IMR-90 (cell line): ENCODE results near the gene ZBTB46. TPM values are rescaled to one million over a fixed set of nuclear protein-coding genes. Genes with fewer than 3 reads are reported as not detected.
"Not testable (repeated sequence)": the region's sequence is repeated elsewhere in the genome, so short reads cannot be mapped to it uniquely, and the experiment has no call there.

Experiments used
- ATAC-seq: fragments of 200-7000 bp; cut with Tn5 transposase; 2 replicates; pipeline ENCODE4 v1.9.1; 2020; ENCODE audit warnings: low read depth, mild to moderate bottlenecking, moderate library complexity
- BruUV-seq: library from RNA; stranded (reverse); fragments of 400-500 nt; replicated peaks from 2 replicates; lab custom pipeline; 2021; lab: Mats Ljungman, UMichigan
- CTCF ChIA-PET: fragments of 300-600 bp; formaldehyde crosslinking; extraction: SDS; loops from one replicate; lab custom pipeline; 2021; ENCODE audit warnings: antibody characterized with exemption; lab: Yijun Ruan, JAX
- POLR2A ChIA-PET: fragments of 300-600 bp; sonication (Branson Sonifier 250); formaldehyde crosslinking; loops from one replicate; lab custom pipeline; 2022; ENCODE audit warnings: antibody characterized with exemption; ENCODE audit not compliant: unreplicated experiment; lab: Charles Lee
- DNase-seq: peaks from one replicate; pipeline ENCODE4 v3.0.0; 2013
- H2AFZ ChIP-seq: replicated peaks from 2 replicates; pipeline ENCODE3; 2013; ENCODE audit warnings: low read length, mild to moderate bottlenecking; ENCODE audit not compliant: poor library complexity
- H2AK5ac ChIP-seq: 2 replicates; pipeline ENCODE4 v1.6.1; 2013; ENCODE audit warnings: low read depth, low read length, inconsistent platforms
- H2AK9ac ChIP-seq: replicated peaks from 2 replicates; pipeline ENCODE3; 2013; ENCODE audit warnings: mild to moderate bottlenecking, low read depth, low read length, moderate library complexity; ENCODE audit not compliant: poor library complexity
- H2BK120ac ChIP-seq: 2 replicates; pipeline ENCODE4 v1.6.1; 2013; ENCODE audit warnings: low read depth, low read length, inconsistent platforms
- H2BK15ac ChIP-seq: 3 replicates; pipeline ENCODE4 v1.6.1; 2013; ENCODE audit warnings: low read depth, low read length, inconsistent platforms
- H2BK20ac ChIP-seq: 2 replicates; pipeline ENCODE4 v1.6.1; 2013; ENCODE audit warnings: low read depth, mild to moderate bottlenecking, inconsistent platforms, low read length, moderate library complexity
- H2BK5ac ChIP-seq: 2 replicates; pipeline ENCODE4 v1.6.1; 2013; ENCODE audit warnings: mild to moderate bottlenecking, low read depth, low read length, inconsistent platforms; ENCODE audit not compliant: poor library complexity, severe bottlenecking
- H3K14ac ChIP-seq: replicated peaks from 2 replicates; pipeline ENCODE4 v1.6.1; 2013; ENCODE audit warnings: low read depth, low read length, inconsistent platforms
- H3K18ac ChIP-seq: 2 replicates; pipeline ENCODE4 v1.6.1; 2013; ENCODE audit warnings: low read depth, low read length, control low read depth
- H3K23ac ChIP-seq: 2 replicates; pipeline ENCODE4 v1.6.1; 2013; ENCODE audit warnings: low read depth, low read length, inconsistent platforms
- H3K27ac ChIP-seq: 2 replicates; pipeline ENCODE4 v1.5.1; 2013; ENCODE audit warnings: mild to moderate bottlenecking, control low read depth, low read length; ENCODE audit not compliant: insufficient read depth
- H3K27me3 ChIP-seq: 2 replicates; pipeline ENCODE4 v1.6.1; 2013; ENCODE audit warnings: low read length; ENCODE audit not compliant: control insufficient read depth, insufficient read depth
- H3K36me3 ChIP-seq: 2 replicates; pipeline ENCODE4 v1.6.1; 2013; ENCODE audit warnings: low read length, mixed read lengths; ENCODE audit not compliant: control insufficient read depth, insufficient read depth
- H3K4ac ChIP-seq: 2 replicates; pipeline ENCODE4 v1.6.1; 2013; ENCODE audit warnings: low read depth, low read length, inconsistent platforms
- H3K4me1 ChIP-seq: 2 replicates; pipeline ENCODE4 v1.6.1; 2013; ENCODE audit warnings: low read length, mixed read lengths; ENCODE audit not compliant: control insufficient read depth, insufficient read depth
- H3K4me2 ChIP-seq: 2 replicates; pipeline ENCODE4 v1.6.1; 2013; ENCODE audit warnings: low read depth, mild to moderate bottlenecking, control low read depth, low read length, moderate library complexity
- H3K4me3 ChIP-seq: 2 replicates; pipeline ENCODE4 v1.5.1; 2013; ENCODE audit warnings: low read depth, mild to moderate bottlenecking, control low read depth, low read length, moderate library complexity; ENCODE audit not compliant: insufficient read depth
- H3K56ac ChIP-seq: 2 replicates; pipeline ENCODE4 v1.6.1; 2013; ENCODE audit warnings: low read length, inconsistent platforms; ENCODE audit not compliant: insufficient read depth; ENCODE audit errors: extremely low read depth
- H3K79me1 ChIP-seq, 2 experiments: 2 replicates each; pipeline ENCODE4 v1.6.1; 2013; ENCODE audit warnings: low read length in 2 of 2, inconsistent platforms in 1 of 2, low read depth in 1 of 2
- H3K9ac ChIP-seq: 2 replicates; pipeline ENCODE4 v1.6.1; 2013; ENCODE audit warnings: low read depth, low read length, control low read depth
- H3K9me1 ChIP-seq: 2 replicates; pipeline ENCODE4 v1.6.1; 2013; ENCODE audit warnings: low read length, inconsistent platforms; ENCODE audit not compliant: insufficient read depth
- H3K9me3 ChIP-seq: 2 replicates; pipeline ENCODE4 v1.6.1; 2013; ENCODE audit warnings: low read length; ENCODE audit not compliant: control insufficient read depth, insufficient read depth
- H4K20me1 ChIP-seq: 2 replicates; pipeline ENCODE4 v1.6.1; 2013; ENCODE audit warnings: low read length, inconsistent platforms; ENCODE audit not compliant: insufficient read depth
- H4K5ac ChIP-seq: 2 replicates; pipeline ENCODE4 v1.6.1; 2013; ENCODE audit warnings: mild to moderate bottlenecking, low read depth, low read length, control low read depth
- H4K8ac ChIP-seq, 2 experiments: 2 replicates each; pipeline ENCODE4 v1.6.1; 2013; ENCODE audit warnings: low read depth in 2 of 2, low read length in 2 of 2, control low read depth in 1 of 2, inconsistent platforms in 1 of 2
- H4K91ac ChIP-seq: 2 replicates; pipeline ENCODE4 v1.6.1; 2013; ENCODE audit warnings: low read depth, low read length, inconsistent platforms; ENCODE audit not compliant: insufficient read depth
- CEBPB ChIP-seq: IDR thresholded peaks from 2 replicates; pipeline ENCODE4 v1.6.1; 2012; ENCODE audit warnings: low read depth, low read length, improper control_type of control experiment
- CHD1 ChIP-seq: IDR thresholded peaks from 2 replicates; pipeline ENCODE4 v1.6.1; 2012; ENCODE audit warnings: low read depth, low read length, improper control_type of control experiment
- MAZ ChIP-seq: IDR thresholded peaks from 2 replicates; pipeline ENCODE4 v1.6.1; 2012; ENCODE audit warnings: low read depth, mild to moderate bottlenecking, low read length, improper control_type of control experiment, moderate library complexity, borderline replicate concordance
- RCOR1 ChIP-seq: IDR thresholded peaks from 2 replicates; pipeline ENCODE4 v1.6.1; 2012; ENCODE audit warnings: mild to moderate bottlenecking, low read length, improper control_type of control experiment; ENCODE audit not compliant: insufficient replicate concordance
- RFX5 ChIP-seq: IDR thresholded peaks from 2 replicates; pipeline ENCODE4 v1.8.0; 2012; ENCODE audit warnings: low read depth, mild to moderate bottlenecking, low read length, moderate library complexity
- WGBS, 2 experiments: methylation state at CpG; one replicate each; pipeline versions ENCODE4 v1.1.5 to v1.1.7; 2013; ENCODE audit warnings: missing lambda C conversion rate in 2 of 2; ENCODE audit not compliant: insufficient read length in 1 of 2; ENCODE audit errors: extremely low coverage in 2 of 2; 5-methylcytosine and 5-hydroxymethylcytosine counted together
- dilution Hi-C: fragments of 300-500 bp; cut with HindIII; formaldehyde crosslinking; loops from one replicate; pipeline ENCODE4 v1.14.3; 2018; ENCODE audit warnings: low sequenced_read_pairs; ENCODE audit not compliant: unreplicated experiment
- in situ Hi-C: fragments of 300-500 bp; cut with MboI; formaldehyde crosslinking; loops from 3 replicates; pipeline ENCODE4 v1.14.3; 2019; ENCODE audit warnings: low sequenced_read_pairs, inconsistent platforms, mixed read lengths
- intact Hi-C: fragments of 100-400 bp; cut with micrococcal nuclease; formaldehyde crosslinking; loops from 2 replicates; pipeline ENCODE4 v1.10.0; 2022
- polyA plus RNA-seq, 3 experiments: library from polyadenylated mRNA; depleted of rRNA; stranded (reverse); fragments of >200 nt; gene quantifications; 2 replicates each; pipeline ENCODE4 v1.2.3, GENCODE V29; 2012; ENCODE audit warnings: low replicate concordance in 1 of 3
- total RNA-seq: library from RNA; depleted of rRNA; stranded (reverse); fragments of >200 nt; gene quantifications from 2 replicates; pipeline ENCODE4 v1.2.3, GENCODE V29; 2012
- TF ChIP-seq, protein P1 (sequence below): fragments of 150-350 bp; IDR thresholded peaks from 2 replicates; pipeline ENCODE4 v1.6.1; 2017; ENCODE audit warnings: mild to moderate bottlenecking, antibody characterized with exemption, low read length, low read depth

ZBTB46 gene
- total and polyA plus RNA-seq, 2 of the 4 experiments (the other 2 are of a cell fraction): 4.2 to 14.9 TPM

DNA sequence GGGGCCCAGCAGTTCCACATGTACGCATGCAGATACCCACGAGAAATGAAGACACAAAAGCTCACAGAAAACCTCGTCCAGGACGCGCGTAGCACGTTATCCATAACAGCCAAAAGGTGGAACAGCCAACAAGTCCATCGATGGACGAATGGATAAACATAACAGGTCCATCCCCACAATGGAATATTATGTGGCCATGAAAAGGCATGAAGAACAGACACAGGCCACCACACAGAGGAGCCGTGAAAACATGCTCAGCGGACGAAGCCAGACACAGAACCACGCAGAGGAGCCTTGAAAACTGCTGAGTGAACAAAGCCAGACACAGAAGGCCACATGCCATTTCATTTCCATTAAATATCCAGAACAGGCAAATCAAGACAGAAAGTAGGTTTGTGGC is 53.5 kb downstream of the ZBTB46 start:
- H3K9me1 ChIP-seq: no peaks in the 10 kb centered on the region; the same call in 1 of the 2 replicates
- no peak for DNase-seq
- no TSS peak for BruUV-seq
- no peak overlapping the region for H3K4me3 ChIP-seq
- H3K36me3 ChIP-seq: no peaks in the 10 kb centered on the region; the same call in 1 of the 2 replicates
- no peak for TF ChIP-seq RFX5
- no peak for TF ChIP-seq CHD1
- no peak for TF ChIP-seq CEBPB
- no peak for TF ChIP-seq MAZ
- no peak for TF ChIP-seq RCOR1
- TF ChIP-seq, protein P1, sequence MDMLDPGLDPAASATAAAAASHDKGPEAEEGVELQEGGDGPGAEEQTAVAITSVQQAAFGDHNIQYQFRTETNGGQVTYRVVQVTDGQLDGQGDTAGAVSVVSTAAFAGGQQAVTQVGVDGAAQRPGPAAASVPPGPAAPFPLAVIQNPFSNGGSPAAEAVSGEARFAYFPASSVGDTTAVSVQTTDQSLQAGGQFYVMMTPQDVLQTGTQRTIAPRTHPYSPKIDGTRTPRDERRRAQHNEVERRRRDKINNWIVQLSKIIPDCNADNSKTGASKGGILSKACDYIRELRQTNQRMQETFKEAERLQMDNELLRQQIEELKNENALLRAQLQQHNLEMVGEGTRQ: no peak
- no peak overlapping the region for H4K91ac ChIP-seq
- peaks cover 8% of the 10 kb centered on the region for H3K4me1 ChIP-seq
- no peak overlapping the region for H3K4ac ChIP-seq
- no peak overlapping the region for H2AK5ac ChIP-seq
- H2BK5ac ChIP-seq: no peak overlapping the region
- no peak overlapping the region for H2AFZ ChIP-seq
- no peak overlapping the region for H3K27ac ChIP-seq
- H2AK9ac ChIP-seq: no peak overlapping the region
- peaks cover 25% of the 10 kb centered on the region for H4K20me1 ChIP-seq
- no peak overlapping the region for H3K56ac ChIP-seq
- H3K18ac ChIP-seq: no peak overlapping the region
- intact Hi-C loops (loop anchor here (5.0 kb wide), 1 partner anchor 195 kb away; no protein-coding TSS in a partner anchor), in situ Hi-C loops (no loop called here), dilution Hi-C loops (no loop called here)
- POLR2A ChIA-PET: no interaction called here
- CTCF ChIA-PET: no interaction called here
- H2BK15ac ChIP-seq: no peak overlapping the region
- H3K9me3 ChIP-seq: no peaks in the 10 kb centered on the region
- no peak overlapping the region for H3K4me2 ChIP-seq
- WGBS, 2 experiments: 100% methylated on average over 5 of the region's 13 CpGs; no CpG with 5 or more reads in 1 of the 2 experiments
- no peaks in the 10 kb centered on the region for H3K27me3 ChIP-seq
- H3K23ac ChIP-seq: no peak overlapping the region
- no peak overlapping the region for H4K8ac ChIP-seq
- H3K9ac ChIP-seq: no peak overlapping the region
- ATAC-seq: no peak
- no peak overlapping the region for H2BK20ac ChIP-seq
- H3K14ac ChIP-seq: no peak overlapping the region
- H3K79me1 ChIP-seq: peaks cover 11 to 57% of the 10 kb centered on the region in 2 experiments
- no peak overlapping the region for H4K5ac ChIP-seq
- H2BK120ac ChIP-seq: no peak overlapping the region

DNA sequence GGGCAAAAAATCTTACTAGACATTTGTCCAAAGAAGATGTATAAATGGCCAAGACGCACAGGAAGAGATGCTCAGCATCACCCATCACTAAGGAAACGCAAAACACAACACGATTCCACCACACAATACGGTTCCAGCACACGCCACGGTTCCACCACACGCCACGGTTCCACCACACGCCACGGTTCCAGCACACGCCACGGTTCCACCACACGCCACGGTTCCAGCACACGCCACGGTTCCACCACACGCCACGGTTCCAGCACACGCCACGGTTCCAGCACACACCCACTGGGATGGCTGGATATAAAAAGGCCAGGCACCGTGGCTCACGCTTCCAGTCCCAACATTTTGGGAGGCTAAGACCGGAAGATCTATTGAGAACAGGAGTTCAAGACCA is 54.2 kb downstream of the ZBTB46 start:
- DNase-seq, POLR2A ChIA-PET, H4K91ac ChIP-seq, H3K9ac ChIP-seq, H3K9me1 ChIP-seq, H3K27ac ChIP-seq, H3K27me3 ChIP-seq, H2AK9ac ChIP-seq, H3K14ac ChIP-seq, H2BK15ac ChIP-seq, H3K23ac ChIP-seq, BruUV-seq, in situ Hi-C loops, H2BK20ac ChIP-seq, H4K5ac ChIP-seq, H2AFZ ChIP-seq, dilution Hi-C loops, ATAC-seq, H2BK5ac ChIP-seq, H2AK5ac ChIP-seq, H3K18ac ChIP-seq, H3K4me2 ChIP-seq, H3K4ac ChIP-seq, H3K56ac ChIP-seq, H3K36me3 ChIP-seq, H3K9me3 ChIP-seq, CTCF ChIA-PET, H3K4me1 ChIP-seq, H2BK120ac ChIP-seq, H3K4me3 ChIP-seq, H4K8ac ChIP-seq: not testable (repeated sequence)
- intact Hi-C loops: loop anchor here (5.0 kb wide), 1 partner anchor 195 kb away; no protein-coding TSS in a partner anchor
- Histone ChIP-seq H3K79me1 (peaks cover 14 to 54% of the 10 kb centered on the region in 2 experiments), H4K20me1 (peaks cover 25% of the 10 kb centered on the region)
- 83% methylated on average over 3 of the region's 23 CpGs; no CpG with 5 or more reads in 1 of the 2 experiments for WGBS, 2 experiments
